ENCODE results near the gene SERTAD4. TPM values are rescaled to one million over a fixed set of nuclear protein-coding genes. Genes with fewer than 3 reads are reported as not detected.
"Not testable (repeated sequence)": the region's sequence is repeated elsewhere in the genome, so short reads cannot be mapped to it uniquely, and the experiment has no call there.

The SERTAD4 gene
- total RNA-seq, 6 experiments from 2014 or later = 2.3 to 5.2 (median 3.9) TPM

DNA sequence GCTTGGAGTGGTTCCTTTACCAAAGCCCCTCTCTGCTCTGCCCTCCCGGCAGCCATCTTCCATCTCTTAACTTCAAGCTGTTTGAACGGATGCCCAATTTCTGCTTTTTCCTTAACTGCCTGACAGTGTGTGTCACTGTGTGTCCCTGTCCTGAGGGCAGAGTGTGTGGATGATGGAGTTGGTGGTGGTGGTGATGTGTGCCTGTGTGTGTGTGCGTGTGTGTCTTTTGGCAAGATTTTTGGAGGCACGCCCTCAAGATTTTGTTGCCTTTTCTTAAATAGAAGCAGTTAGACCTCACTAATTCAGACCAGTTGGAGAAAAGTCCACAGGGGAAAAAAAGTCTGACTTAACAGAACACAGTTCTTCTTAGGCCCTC lies 30.3 kb downstream of the SERTAD4 start:
- DNase-seq = peak; percentile 56
- Mint-ChIP-seq H3K4me1 (ENCODE audit: low read depth) (peaks cover 18% of the 10 kb centered on the region), H3K36me3 (ENCODE audit: low read depth) (no peaks in the 10 kb centered on the region), H3K27ac (no peak overlapping the region), H3K9me3 (no peaks in the 10 kb centered on the region), H3K4me3 (no peak overlapping the region), H3K27me3 (ENCODE audit: insufficient read depth) (no peaks in the 10 kb centered on the region; the same call in 1 of the 2 replicates)
- TF ChIP-seq, protein P1, sequence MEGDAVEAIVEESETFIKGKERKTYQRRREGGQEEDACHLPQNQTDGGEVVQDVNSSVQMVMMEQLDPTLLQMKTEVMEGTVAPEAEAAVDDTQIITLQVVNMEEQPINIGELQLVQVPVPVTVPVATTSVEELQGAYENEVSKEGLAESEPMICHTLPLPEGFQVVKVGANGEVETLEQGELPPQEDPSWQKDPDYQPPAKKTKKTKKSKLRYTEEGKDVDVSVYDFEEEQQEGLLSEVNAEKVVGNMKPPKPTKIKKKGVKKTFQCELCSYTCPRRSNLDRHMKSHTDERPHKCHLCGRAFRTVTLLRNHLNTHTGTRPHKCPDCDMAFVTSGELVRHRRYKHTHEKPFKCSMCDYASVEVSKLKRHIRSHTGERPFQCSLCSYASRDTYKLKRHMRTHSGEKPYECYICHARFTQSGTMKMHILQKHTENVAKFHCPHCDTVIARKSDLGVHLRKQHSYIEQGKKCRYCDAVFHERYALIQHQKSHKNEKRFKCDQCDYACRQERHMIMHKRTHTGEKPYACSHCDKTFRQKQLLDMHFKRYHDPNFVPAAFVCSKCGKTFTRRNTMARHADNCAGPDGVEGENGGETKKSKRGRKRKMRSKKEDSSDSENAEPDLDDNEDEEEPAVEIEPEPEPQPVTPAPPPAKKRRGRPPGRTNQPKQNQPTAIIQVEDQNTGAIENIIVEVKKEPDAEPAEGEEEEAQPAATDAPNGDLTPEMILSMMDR (IDR thresholded peaks at IDR 0.05) = no peak

DNA sequence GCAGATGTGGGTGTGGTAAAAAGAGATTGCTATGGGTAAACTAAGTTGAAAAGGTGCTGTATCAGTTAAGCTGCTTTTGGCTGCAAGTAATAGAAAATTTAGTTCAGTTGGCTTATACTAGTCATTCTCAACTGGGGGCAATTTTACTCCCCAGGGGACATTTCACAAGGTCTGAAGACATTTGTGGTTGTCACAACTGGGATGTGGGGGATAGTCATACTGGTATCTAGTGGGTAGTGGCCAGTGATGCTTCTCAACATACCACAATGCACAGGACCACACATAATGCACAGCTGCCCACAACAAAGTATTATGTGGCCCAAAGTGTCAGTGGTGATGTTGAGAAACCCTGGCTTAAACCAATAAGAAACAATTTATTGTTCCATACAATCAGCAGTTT lies 31.4 kb downstream of the SERTAD4 start:
- DNase-seq = no peak
- Mint-ChIP-seq H3K9me3 (no peaks in the 10 kb centered on the region), H3K27me3 (ENCODE audit: insufficient read depth) (peaks cover 3% of the 10 kb centered on the region; the same call in 1 of the 2 replicates), H3K4me3 (no peak overlapping the region), H3K4me1 (ENCODE audit: low read depth) (peaks cover 15% of the 10 kb centered on the region), H3K27ac (no peak overlapping the region), H3K36me3 (ENCODE audit: low read depth) (no peaks in the 10 kb centered on the region)
- TF ChIP-seq, protein P1 (IDR thresholded peaks at IDR 0.05) = no peak

DNA sequence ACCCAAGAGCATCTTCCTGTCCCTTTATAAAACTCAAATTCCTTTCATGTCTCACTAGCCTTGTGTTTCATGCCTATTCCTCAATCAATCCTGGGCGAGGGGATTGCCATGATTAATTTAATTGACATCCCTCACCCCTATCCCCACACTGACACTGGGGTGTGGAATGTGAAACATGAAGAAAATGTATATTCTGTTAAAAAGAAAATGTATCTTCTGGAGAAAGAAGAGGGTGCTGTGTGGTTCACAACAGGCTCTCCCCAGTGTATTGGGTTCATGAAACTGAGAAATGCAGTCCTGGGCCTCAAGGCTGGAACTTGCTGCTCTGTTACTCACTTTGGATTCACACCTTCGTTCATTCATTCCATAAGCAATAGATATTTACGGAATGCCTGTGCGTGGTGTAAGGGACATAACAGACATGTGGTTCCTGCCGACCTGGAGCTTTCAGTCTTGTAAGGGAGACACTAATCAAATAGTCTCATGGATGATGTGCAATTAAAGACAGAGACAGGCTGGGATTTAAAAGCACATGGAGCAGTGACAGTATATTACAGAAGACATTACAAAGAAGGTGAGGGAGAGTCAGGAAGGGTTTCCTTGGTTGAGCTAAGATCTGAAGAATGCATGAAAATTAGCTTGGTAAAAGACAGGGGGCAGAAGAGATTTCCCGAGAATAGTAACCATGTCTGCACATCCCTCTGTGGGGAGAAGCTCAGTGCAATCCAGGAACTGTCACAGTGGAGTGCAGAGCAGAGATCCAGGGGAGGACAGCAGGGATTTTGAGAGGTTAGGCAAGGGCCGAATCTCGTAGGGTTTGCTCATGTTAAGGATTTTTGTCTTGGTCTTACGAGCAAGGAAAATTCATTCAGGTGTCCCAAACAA lies 32.1 kb downstream of the SERTAD4 start:
- Mint-ChIP-seq H3K4me1 (ENCODE audit: low read depth) (peaks cover 7% of the 10 kb centered on the region), H3K4me3 (no peak overlapping the region), H3K9me3 (no peaks in the 10 kb centered on the region), H3K27ac (no peak overlapping the region), H3K36me3 (ENCODE audit: low read depth) (no peaks in the 10 kb centered on the region), H3K27me3 (ENCODE audit: insufficient read depth) (peaks cover 4% of the 10 kb centered on the region; the same call in 1 of the 2 replicates)
- DNase-seq = peak; percentile 51
- TF ChIP-seq, protein P1 (IDR thresholded peaks at IDR 0.05) = peak; percentile 69

DNA sequence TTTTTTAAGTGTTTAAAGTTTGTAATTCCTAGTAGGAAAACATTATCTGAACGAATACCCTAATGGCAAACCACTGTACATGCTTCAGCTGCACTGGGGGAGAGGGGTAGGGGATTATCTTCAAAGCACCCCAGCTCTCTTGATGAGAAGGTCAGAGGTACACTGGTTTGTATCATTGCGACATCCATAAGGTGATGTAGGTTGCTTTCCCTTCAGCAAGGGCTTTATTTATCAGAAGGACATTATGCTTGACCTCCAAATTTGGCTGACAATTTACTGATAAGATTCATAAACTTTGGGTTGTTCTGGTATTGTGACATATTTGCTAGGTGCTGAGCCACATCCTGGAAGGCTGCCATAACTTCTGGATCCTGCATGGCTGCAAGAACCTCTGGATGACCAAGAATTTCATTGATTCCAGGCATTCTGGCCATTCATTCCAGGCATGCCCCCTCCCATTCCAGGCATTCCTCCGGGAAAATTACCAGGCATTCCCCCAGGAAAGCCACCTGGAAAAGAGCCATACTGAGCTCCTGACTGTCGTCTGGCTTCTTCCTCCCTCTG lies 32.9 kb downstream of the SERTAD4 start:
- H3K36me3 Mint-ChIP-seq (ENCODE audit: low read depth); H3K27ac Mint-ChIP-seq: not testable (repeated sequence)

DNA sequence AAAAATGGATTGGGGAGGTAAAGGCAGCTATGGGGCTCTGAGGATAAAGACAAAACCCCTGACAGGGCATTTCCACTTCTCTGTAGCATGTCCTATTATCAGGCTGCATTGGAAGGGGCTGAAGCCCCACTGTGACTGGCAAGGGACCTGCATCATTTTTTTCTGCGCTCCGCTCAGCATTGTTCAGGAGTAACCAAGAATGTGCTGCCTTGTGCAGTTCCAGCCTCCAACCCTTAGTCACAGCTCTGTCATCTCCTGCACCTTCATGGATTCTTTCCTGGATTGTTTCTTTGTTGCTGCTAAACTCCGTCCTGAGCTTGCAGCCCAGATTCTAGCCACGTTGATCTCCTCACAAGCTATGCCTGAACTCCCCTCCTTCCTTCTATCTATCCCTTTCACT lies 37.4 kb downstream of the SERTAD4 start:
- Mint-ChIP-seq H3K27ac (no peak overlapping the region), H3K27me3 (ENCODE audit: insufficient read depth) (peaks cover 18% of the 10 kb centered on the region), H3K9me3 (no peaks in the 10 kb centered on the region), H3K4me3 (no peak overlapping the region), H3K4me1 (ENCODE audit: low read depth) (peaks cover 17% of the 10 kb centered on the region), H3K36me3 (ENCODE audit: low read depth) (no peaks in the 10 kb centered on the region)
- TF ChIP-seq, protein P1 (IDR thresholded peaks at IDR 0.05) = no peak
- no peak for DNase-seq

More for the DNA sequence above, 32.9 kb downstream of the SERTAD4 start:
- peak; percentile 47 for DNase-seq
- H3K9me3 Mint-ChIP-seq; H3K4me3 Mint-ChIP-seq; H3K4me1 Mint-ChIP-seq (ENCODE audit: low read depth): not testable (repeated sequence)
- peaks cover 11% of the 10 kb centered on the region for H3K27me3 Mint-ChIP-seq (ENCODE audit: insufficient read depth)

DNA sequence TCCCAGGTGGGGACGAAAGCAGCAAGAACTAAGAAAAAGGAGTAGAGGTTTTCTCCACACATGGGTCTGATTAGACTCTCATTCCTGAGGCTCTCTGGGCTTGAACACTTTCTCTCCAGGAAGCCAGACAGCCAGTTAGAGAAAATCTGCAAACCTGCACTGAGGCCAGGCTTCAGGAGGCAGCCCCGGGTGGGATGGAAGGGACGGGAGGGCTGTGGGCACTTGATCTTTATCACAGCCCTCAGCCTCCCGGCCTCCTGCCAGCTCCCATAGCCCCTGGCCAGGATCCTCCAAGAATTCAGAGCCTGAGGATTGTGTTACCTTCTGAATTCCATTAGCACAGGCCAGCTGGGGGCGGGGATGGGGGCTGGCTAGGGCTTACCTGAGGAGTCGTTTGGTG lies 40.1 kb downstream of the SERTAD4 start:
- H3K9me3 Mint-ChIP-seq = no peaks in the 10 kb centered on the region
- TF ChIP-seq, protein P1 (IDR thresholded peaks at IDR 0.05) = no peak
- no peak for DNase-seq
- no peak overlapping the region for H3K4me3 Mint-ChIP-seq
- H3K27me3 Mint-ChIP-seq (ENCODE audit: insufficient read depth) = peaks cover 18% of the 10 kb centered on the region
- H3K27ac Mint-ChIP-seq = no peak overlapping the region
- H3K4me1 Mint-ChIP-seq (ENCODE audit: low read depth) = peaks cover 17% of the 10 kb centered on the region
- no peaks in the 10 kb centered on the region for H3K36me3 Mint-ChIP-seq (ENCODE audit: low read depth)
